Type B pancreatic cell (in vitro differentiated cells): ENCODE results near the gene MDH2. TPM values are rescaled to one million over a fixed set of nuclear protein-coding genes. Genes with fewer than 3 reads are reported as not detected.
"Not testable (repeated sequence)": the region's sequence is repeated elsewhere in the genome, so short reads cannot be mapped to it uniquely, and the experiment has no call there.

Source experiments
- DNase-seq: peaks from one replicate; pipeline ENCODE4 v3.0.0; 2021; ENCODE audit warnings: mixed read lengths; ENCODE audit not compliant: unreplicated experiment; ENCODE audit errors: extremely low spot score
- H3K27ac Mint-ChIP-seq: 2 replicates; pipeline ENCODE4 v1.8.0; 2021; ENCODE audit warnings: mild to moderate bottlenecking, mixed read lengths
- H3K27me3 Mint-ChIP-seq: 2 replicates; pipeline ENCODE4 v1.8.0; 2021; ENCODE audit warnings: mixed read lengths
- H3K36me3 Mint-ChIP-seq: 2 replicates; pipeline ENCODE4 v1.8.0; 2021; ENCODE audit warnings: mixed read lengths
- H3K4me1 Mint-ChIP-seq: one replicate; pipeline ENCODE4 v1.8.0; 2021; ENCODE audit warnings: mixed read lengths; ENCODE audit not compliant: unreplicated experiment
- H3K4me3 Mint-ChIP-seq: 2 replicates; pipeline ENCODE4 v1.8.0; 2021; ENCODE audit warnings: mild to moderate bottlenecking, mixed read lengths
- H3K9me3 Mint-ChIP-seq: 2 replicates; pipeline ENCODE4 v1.8.0; 2021; ENCODE audit warnings: mixed read lengths
- long read RNA-seq: library from polyadenylated mRNA; unstranded; transcript quantifications from one replicate; pipeline ENCODE4 v2.0.0, GENCODE V29; 2020
- total RNA-seq: library from RNA; stranded (reverse); gene quantifications from 2 replicates; pipeline ENCODE4 v1.2.1, GENCODE V29; 2021; ENCODE audit warnings: low replicate concordance
- TF ChIP-seq, protein P1 (sequence below): fragments of 200-600 bp; sonication (generic); conservative IDR thresholded peaks from 2 replicates; pipeline ENCODE4 v1.5.0; 2021; ENCODE audit warnings: antibody characterized with exemption, mild to moderate bottlenecking

The MDH2 gene
- 177 and 239 TPM in 2 replicates for total RNA-seq
- long read RNA-seq, transcript MDH2-204 (8 exons, 2,020 nt) = minor isoform, 7 of 498 reads
- long read RNA-seq, transcript MDH2-201 (9 exons, 2,209 nt) = major isoform, 433 of 498 reads
- long read RNA-seq, partial matches to known transcripts = 52 of 498 reads
- long read RNA-seq, other reads (novel, unspliced or antisense) = 2 of 498 reads

GRCh38 chr7:76047811-76048667 is at the start of gene MDH2, which contains the start of gene STYXL1:
TSS of gene MDH2 (plus strand) at chr7:76048106. CDS start at chr7:76048161, 55 bp downstream.
TSS of gene STYXL1 (minus strand) at chr7:76048000. CDS start at chr7:76030523, 17,477 bp downstream.
- Mint-ChIP-seq H3K4me1 (peaks cover 44% of the 10 kb centered on the region), H3K4me3 (peak within 1 kb of the TSS; percentile 99), H3K9me3 (no peaks in the 10 kb centered on the region), H3K27ac (peak within 1 kb of the TSS; percentile 98), H3K27me3 (no peaks in the 10 kb centered on the region), H3K36me3 (peaks cover 19% of the 10 kb centered on the region)
- TF ChIP-seq, protein P1, sequence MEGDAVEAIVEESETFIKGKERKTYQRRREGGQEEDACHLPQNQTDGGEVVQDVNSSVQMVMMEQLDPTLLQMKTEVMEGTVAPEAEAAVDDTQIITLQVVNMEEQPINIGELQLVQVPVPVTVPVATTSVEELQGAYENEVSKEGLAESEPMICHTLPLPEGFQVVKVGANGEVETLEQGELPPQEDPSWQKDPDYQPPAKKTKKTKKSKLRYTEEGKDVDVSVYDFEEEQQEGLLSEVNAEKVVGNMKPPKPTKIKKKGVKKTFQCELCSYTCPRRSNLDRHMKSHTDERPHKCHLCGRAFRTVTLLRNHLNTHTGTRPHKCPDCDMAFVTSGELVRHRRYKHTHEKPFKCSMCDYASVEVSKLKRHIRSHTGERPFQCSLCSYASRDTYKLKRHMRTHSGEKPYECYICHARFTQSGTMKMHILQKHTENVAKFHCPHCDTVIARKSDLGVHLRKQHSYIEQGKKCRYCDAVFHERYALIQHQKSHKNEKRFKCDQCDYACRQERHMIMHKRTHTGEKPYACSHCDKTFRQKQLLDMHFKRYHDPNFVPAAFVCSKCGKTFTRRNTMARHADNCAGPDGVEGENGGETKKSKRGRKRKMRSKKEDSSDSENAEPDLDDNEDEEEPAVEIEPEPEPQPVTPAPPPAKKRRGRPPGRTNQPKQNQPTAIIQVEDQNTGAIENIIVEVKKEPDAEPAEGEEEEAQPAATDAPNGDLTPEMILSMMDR = no peak
- peak; percentile 95 for DNase-seq

DNA sequence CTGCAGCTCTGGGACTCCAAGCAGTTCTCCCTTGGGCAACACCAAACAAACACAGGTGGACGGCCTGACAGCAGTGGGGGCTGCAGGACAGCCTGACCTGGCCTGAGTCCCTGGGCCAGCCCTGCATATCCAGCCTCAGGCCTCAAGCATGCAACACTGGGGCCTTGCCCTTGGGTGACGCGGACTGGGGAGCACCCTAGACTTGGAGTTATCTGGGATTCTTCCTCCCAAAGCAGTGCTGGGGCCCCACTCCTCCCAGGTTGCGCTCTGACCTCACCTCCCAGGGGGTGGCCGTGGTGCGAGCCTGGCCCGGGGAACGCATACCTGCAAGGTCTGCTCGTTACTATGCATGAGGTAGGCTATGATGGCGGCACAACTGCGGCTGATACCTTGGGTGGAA is 47.3 kb upstream of the MDH2 start:
- peaks cover 17% of the 10 kb centered on the region for H3K36me3 Mint-ChIP-seq
- no peak overlapping the region for H3K4me3 Mint-ChIP-seq
- H3K4me1 Mint-ChIP-seq = no peaks in the 10 kb centered on the region
- no peaks in the 10 kb centered on the region for H3K9me3 Mint-ChIP-seq
- TF ChIP-seq, protein P1 = no peak
- no peak overlapping the region for H3K27ac Mint-ChIP-seq
- H3K27me3 Mint-ChIP-seq = no peaks in the 10 kb centered on the region
- no peak for DNase-seq

DNA sequence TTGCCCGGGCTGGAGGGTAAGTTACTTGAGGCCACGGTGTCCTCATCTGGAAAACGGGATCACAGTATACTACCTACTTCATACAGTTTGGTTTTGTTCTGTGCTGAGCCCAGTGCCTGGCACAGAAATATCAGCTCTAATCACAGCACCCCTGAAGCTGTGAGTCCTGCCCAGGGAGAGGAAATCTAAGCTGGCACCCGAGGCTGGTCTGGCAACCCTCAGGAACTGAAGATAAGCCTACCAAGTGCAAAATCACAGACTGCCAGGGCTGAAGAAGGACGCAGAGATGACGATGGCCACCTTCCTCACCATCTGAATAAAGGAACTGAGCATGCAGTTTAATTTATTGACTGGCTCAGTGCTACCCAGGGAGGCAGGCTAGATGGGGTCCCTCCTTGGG is 45.8 kb upstream of the MDH2 start:
- no peaks in the 10 kb centered on the region for H3K27me3 Mint-ChIP-seq
- H3K36me3 Mint-ChIP-seq = peaks cover 17% of the 10 kb centered on the region

GRCh38 chr7:76002822-76003221 is 45.1 kb upstream of the MDH2 start:
- no peak overlapping the region for H3K27ac Mint-ChIP-seq
- TF ChIP-seq, protein P1 = no peak
- H3K4me1 Mint-ChIP-seq = no peaks in the 10 kb centered on the region
- no peak for DNase-seq
- no peaks in the 10 kb centered on the region for H3K9me3 Mint-ChIP-seq
- H3K27me3 Mint-ChIP-seq = no peaks in the 10 kb centered on the region
- peaks cover 12% of the 10 kb centered on the region for H3K36me3 Mint-ChIP-seq
- no peak overlapping the region for H3K4me3 Mint-ChIP-seq

More for the DNA sequence above, 45.8 kb upstream of the MDH2 start:
- DNase-seq = no peak
- H3K4me3 Mint-ChIP-seq = no peak overlapping the region
- no peak overlapping the region for H3K27ac Mint-ChIP-seq
- no peaks in the 10 kb centered on the region for H3K9me3 Mint-ChIP-seq
- TF ChIP-seq, protein P1 = no peak
- H3K4me1 Mint-ChIP-seq = no peaks in the 10 kb centered on the region

DNA sequence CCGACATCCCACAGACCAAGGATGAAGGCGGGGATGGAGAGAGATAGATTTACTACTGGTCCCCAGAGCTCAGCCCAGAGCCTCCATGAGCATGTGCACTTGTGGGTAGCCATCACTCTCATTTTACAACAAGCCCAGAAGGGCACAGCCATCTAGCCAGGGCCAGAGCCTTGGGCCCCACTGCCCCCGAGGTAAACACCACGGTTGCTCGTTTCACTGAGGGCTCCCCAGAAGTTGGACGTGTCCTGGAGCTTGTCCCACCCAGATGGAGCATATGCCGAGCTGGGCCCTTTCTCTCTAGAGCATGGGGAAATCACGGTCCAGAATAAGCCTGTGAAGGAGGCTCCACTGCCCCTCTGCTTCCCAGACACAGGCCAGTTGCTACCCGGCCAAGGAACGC is 44.6 kb upstream of the MDH2 start:
- TF ChIP-seq, protein P1 = no peak
- Mint-ChIP-seq H3K4me1 (no peaks in the 10 kb centered on the region), H3K4me3 (no peak overlapping the region)

DNA sequence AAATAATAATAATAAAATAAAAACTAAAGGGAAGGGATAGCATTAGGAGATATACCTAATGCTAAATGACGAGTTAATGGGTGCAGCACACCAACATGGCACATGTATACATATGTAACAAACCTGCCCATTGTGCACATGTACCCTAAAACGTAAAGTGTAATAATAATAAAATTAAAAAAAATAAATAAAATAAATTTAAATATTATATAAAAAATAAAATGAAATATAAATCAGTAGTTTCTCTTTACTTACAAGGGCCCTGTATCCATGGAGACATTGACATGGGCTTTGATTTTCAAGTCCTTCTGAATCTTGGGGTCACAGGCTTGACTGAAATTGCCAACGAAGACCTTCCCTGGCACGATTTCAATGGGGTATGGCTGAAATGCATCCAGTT is 42.9 kb upstream of the MDH2 start:
- H3K27ac Mint-ChIP-seq, H3K36me3 Mint-ChIP-seq, H3K4me3 Mint-ChIP-seq, H3K9me3 Mint-ChIP-seq, H3K27me3 Mint-ChIP-seq, DNase-seq, H3K4me1 Mint-ChIP-seq: not testable (repeated sequence)

More for the DNA sequence above, 44.6 kb upstream of the MDH2 start:
- DNase-seq = no peak
- no peak overlapping the region for H3K27ac Mint-ChIP-seq
- H3K9me3 Mint-ChIP-seq = no peaks in the 10 kb centered on the region
- peaks cover 12% of the 10 kb centered on the region for H3K36me3 Mint-ChIP-seq
- H3K27me3 Mint-ChIP-seq = no peaks in the 10 kb centered on the region
